NK-92 (cell line): ENCODE results near the gene RABIF.
"Not testable (repeated sequence)": the region's sequence is repeated elsewhere in the genome, so short reads cannot be mapped to it uniquely, and the experiment has no call there.

ENCODE experiments used
- DNase-seq: peaks from one replicate; lab custom pipeline; 2025; ENCODE audit not compliant: unreplicated experiment; lab: John Stamatoyannopoulos, UW

The RABIF gene

DNA sequence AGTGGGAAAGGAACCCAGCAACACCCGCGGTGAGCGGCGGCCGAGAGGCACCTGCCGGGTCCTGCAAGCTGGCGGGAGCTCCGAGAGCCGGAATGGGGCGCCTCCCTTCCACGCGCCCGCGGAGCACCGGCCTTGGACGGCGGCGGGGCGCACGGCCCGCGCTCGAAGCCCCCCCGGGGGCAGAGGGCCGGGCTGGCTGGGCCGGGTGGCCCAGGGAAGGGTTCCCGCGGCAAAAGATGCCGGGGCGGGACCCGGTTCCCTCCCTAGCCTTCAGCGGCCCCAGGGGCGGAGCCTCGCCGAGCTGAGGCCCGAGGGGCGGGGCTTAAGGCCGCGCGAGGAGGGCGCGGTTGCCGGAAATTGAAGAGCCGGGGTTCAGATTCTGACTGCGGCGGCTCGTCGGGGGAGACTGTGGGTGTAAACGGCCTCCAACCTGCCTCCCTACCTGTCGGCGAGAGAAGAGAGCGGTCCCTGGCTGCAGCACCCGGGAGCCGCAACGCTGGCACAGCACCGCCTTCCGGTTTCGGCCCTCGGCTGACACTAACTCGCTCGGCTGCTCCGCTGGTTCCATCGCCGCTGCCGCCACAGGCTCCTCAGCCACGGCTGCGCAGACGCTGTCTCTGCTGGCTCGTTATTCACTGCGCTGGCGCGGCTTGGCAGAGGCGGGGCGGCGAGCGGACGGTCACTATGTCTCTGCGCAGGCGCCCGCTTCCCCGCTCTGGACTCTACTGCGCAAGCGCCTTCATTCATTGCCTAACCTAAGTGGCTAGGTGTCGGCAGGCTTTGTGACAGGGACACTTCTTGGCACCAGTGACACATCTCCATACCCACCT lies at the start of gene RABIF:
TSS of gene RABIF (minus strand) at position 619 of the 830 bp plus-strand sequence. CDS start at position 568, 51 bp downstream.
- DNase-seq = peak; percentile 83

DNA sequence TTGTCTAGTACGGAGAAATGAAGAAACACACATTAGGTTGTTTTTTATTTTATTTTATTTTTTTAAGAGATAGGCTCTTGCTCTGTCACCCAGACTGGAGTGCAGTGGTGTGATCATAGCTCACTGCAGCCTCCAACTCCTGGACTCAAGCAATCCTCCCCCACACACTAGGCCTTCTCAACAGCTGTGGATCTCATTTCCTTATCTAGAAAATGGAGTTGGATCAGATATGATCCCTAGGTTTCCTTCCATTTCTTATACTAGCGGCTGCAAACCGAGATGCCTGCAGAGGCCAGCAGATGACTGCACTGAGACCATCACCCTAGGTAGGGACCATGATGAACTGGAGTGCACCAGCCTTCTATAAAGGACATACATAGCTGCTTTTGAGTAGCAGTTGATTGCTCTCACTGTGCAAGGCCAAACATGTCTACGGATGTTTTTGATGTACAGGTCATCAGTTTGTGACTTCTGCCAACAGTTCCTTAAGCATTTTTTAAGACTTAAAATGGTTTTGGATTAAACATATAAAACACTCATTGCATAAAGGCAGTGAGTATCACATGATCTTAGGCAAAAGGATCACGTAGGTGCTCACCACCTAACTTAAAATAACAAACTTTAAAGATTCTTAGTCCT lies 49.5 kb upstream of the RABIF start:
- no peak for DNase-seq

DNA sequence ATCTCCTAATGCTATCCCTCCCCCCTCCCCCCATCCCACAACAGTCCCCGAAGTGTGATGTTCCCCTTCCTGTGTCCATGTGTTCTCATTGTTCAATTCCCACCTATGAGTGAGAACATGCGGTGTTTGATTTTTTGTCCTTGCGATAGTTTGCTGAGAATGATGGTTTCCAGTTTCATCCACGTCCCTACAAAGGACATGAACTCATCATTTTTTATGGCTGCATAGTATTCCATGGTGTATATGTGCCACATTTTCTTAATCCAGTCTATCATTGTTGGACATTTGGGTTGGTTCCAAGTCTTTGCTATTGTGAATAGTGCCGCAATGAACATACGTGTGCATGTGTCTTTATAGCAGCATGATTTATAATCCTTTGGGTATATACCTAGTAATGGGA lies 47.5 kb upstream of the RABIF start:
- DNase-seq = not testable (repeated sequence)

DNA sequence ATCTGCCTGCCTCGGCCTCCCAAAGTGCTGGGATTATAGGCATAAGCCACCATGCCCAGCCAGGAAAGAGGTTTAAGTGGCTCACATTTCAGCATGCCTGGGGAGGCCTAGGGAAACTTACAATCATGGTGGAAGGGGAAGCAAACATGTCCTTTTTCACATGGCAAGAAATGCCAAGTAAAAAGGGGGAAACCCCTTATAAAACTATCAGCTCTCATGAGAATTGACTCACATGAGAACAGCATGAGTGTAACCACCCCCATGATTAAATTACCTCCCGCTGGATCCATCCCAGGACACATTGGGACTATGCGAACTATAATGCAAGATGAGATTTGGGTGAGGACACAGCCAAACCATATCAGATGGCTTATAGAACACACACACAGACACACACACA lies 46.9 kb upstream of the RABIF start:
- DNase-seq = no peak

DNA sequence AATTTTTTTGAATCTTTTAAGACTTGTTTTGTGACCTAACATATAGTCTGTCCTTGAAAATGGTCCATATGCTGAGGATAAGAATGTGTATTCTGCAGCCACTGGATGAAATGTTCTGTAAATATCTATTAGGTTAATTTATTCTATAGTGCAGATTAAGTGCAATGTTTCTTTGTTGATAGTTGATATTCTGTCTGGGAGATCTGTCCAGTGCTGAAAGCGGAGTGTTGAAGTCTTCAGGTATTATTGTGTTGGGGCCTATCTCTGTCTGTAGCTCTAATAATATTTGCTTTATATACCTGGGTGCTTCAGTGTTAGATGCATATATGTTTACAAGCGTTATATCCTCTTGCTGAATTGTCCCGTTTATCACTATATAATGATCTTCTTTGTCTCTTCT lies 45.8 kb upstream of the RABIF start:
- DNase-seq = no peak

DNA sequence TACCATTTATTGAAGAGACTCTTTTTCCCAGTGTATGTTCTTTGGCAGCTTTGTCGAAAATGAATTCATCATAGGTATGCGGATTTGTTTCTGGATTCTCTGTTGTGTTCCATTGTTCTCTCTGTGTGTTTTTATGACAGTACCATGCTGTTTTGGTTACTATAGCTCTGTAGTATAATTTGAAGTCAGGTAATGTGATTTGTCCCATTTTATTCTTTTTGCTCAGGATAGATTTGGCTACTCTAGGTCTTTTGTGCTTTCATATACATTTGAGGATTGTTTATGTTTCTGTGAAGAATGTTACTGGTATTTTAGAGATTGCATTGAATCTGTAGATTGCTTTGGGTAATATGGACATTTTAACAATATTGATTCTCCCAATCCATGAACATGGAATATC lies 43.5 kb upstream of the RABIF start:
- DNase-seq = no peak

DNA sequence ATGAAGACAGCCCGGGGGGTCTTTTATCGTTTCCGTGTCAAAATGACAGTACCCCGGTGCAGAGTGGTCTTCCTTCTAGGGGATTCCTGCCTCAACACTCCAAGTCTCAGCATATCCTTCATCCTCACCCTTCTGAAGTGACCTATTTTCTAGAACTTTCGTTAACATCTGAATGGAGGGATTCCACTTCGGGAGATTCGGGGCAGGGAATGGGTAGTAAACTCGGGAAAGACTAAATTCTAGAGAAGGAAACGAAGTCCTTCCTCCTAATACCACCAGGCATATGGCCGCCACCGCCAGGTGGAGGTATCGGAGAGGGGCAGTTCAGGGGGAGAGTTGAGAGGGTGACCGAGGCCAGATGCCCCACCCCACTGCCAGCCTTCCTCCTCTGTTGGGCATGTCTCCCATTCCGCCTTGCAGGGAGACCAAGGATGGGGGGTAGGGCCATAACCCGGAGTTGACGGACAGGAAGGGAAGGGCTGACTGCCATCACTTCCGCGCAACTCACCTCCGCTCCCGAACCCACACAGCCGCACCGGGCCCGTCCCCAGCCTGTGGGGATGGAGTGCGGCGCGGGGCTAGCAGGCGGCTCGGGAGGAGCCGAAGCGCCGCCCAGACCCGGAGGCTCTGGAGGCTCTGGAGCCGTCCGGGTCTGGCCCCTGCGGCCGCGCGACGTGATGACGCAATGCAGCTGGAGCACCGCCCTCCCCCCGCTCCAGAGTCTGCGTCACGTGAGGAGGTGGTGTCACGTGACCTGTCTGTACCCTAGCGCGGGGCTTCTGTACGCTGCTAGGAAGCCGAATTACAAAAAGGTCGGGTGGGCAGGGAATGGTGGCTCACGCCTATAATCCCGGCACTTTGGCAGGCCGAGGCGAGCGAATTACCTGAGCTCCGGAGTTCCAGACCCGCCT lies 37.9 kb upstream of the RABIF start, which contains the start of gene KLHL12:
TSS of gene KLHL12 (minus strand) at position 654 of the 911 bp plus-strand sequence. CDS start 2,072 bp downstream, outside the sequence.
- peak; percentile 49 for DNase-seq

DNA sequence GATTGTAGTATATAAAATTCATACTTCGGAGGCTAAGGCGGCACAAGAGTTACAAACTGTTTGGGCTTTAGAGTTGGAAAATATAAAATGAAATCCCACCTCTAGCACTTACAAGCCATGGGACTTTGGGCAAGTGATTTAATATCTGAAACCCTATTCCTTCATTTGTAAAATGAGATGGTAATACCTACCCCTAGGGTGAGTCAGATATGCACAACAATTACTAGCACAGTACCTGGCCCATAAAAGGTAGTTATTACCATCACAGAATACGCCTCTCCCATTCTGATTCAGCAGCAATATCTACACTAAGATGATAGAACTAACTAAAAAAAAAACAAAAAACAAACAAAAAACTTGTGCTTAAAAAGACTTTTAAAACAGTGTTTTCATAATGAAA lies 34.6 kb upstream of the RABIF start:
- no peak for DNase-seq

DNA sequence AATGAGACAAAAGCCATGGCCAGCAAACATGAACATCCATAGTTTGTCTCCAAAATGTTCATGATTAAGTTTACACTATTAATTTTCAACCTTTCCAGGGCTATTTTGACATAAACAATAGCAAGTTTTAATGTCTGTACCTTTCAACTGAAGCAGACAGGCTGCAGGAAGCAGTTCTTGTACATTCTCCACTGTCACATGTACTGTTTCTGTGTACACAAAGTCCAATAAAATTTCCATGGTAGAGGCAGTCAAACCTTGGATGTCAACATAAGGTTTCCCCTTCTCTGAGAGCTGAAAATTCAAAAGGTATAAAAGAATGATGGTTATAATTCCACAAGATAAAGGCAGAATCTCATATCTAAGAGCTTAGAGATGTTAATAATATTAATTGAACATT lies 30.7 kb upstream of the RABIF start:
- DNase-seq = no peak

DNA sequence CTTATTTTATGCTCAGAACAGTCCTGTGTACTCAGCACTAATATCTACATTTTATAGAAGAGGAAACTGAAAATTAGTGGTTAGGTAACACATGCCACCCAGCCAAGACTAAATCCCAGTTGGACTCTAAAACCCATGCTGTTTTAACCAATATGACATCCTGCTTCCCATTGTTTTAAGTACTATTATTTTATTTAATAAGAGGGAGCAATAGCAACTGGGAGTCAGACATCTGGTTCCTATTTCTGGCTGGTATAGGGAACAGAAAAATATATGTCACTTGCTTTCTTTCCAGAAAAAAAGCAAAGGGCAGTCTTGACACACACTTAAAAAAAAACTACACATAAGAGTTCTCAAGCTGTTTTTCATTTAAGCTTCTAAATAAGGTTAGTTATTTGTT lies 26.2 kb upstream of the RABIF start:
- DNase-seq = no peak

DNA sequence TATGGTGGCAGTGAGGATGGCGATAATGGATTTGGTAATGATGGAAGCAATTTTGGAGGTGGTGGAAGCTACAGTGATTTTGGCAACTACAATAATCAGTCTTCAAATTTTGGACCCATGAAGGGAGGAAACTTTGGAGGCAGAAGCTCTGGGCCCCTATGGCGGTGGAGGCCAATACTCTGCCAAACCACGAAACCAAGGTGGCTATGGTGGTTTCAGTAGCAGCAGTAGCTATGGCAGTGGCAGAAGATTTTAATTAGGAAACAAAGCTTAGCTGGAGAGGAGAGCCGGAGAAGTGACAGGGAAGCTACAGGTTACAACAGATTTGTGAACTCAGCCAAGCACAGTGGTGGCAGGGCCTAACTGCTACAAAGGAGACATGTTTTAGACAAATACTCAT lies 23.5 kb upstream of the RABIF start:
- DNase-seq = not testable (repeated sequence)

DNA sequence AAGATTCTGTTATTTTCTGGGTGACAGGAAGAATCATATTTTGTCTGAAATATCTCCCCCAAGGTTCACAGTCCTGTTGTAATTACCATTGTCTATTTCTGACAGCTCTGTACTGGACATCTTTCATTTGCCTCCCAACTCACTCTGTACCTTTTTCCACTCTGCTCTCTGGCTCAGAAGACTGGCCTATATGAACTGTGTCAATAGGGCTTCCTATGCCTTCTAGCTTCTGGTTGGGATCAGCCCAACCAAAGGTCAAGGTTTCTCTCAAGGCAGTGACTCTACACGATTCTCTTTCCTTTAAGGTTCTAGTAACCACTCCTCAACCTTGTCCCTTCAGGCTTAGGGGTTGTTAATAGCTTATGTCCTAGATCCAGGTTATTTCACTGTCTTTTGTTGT lies 20.5 kb upstream of the RABIF start:
- no peak for DNase-seq

DNA sequence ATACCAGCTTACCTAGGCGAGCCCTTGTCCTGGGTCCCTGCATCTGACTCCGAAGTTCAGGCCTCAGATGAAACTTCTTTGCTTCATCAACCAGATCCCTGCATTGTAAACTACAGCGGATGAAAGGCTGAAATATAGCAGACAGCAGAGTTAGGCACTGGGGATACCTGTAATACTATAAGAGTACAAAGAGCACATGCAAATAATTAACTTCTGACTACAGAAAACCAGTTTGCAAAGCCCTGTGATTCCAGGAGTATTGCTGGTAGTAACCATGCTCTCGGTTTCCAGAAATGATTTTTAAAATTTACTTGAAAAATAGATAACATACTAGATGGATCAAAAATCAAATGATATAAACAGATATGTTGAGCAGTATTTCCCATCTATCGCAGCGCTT lies 20.0 kb upstream of the RABIF start:
- no peak for DNase-seq

DNA sequence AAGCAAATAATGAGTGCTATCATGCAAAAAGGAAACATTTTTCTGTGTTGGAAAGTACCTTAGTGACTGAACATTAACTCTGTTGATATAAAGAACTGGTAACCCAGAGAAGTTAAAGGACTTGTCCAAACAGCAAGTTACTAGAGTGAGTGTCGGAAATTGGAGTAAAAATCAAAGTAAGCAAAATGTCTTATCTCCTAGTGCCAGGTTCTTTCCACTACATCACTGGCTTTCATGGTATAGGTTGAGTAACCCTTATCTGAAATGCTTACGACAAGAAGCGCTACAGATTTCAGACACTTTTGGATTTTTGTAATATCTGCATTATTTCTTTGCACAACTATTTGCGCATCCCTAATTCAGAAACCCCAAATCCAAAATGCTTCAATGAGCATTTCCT lies 16.4 kb upstream of the RABIF start:
- DNase-seq = no peak

DNA sequence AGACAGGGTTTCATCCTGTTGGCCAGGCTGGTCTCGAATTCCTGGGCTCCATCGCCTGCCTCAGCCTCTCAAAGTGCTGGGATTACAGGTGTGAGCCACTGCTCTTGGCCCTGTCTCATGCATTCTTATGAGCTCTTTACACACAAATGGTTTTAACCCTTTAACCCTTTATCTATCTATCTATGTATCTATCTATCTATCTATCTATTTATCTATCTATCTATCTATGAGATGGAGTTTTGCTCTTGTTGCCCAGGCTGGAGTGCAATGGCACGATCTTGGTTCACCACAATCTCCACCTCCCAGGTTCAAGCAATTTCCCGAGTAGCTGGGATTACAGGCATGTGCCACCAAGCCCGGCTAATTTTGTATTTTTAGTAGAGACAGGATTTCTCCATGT lies 14.9 kb upstream of the RABIF start:
- not testable (repeated sequence) for DNase-seq

DNA sequence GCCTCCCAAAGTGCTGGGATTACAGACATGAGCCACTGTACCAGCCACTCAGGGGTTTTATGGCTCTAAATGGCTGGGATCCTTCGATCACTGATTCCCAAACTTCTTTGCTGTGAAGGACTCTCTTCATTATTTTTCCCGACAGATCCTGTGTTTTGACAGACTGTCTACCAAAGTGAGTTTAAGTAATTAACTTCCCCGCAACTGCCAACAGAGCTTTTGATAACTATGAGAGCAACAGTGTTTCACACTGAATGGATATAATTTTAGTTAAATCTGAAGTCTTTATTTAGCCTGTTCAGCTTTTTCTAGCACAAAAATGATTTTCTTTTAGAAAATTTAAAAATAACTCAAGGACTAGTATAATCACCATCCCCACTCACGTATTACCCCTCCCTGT lies 12.6 kb upstream of the RABIF start:
- no peak for DNase-seq

DNA sequence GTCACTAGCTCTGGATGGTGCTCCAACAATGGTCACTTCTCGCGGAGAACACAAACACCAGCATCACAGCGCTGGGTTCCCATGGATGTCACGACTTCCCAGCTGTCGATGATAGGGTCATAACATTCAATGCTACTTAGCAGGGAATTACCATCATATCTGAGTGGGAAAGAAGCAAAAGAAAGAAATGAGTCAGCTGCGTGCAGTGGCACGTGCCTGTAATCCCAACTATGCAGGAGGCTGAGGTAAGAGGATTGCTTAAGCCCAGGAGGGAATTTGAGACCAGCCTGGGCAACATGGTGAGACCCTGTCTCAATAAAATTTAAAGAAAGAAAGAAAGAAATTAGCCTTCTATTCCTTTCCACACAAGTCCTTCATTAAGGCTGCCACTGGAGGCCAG lies 3.6 kb upstream of the RABIF start:
- no peak for DNase-seq

DNA sequence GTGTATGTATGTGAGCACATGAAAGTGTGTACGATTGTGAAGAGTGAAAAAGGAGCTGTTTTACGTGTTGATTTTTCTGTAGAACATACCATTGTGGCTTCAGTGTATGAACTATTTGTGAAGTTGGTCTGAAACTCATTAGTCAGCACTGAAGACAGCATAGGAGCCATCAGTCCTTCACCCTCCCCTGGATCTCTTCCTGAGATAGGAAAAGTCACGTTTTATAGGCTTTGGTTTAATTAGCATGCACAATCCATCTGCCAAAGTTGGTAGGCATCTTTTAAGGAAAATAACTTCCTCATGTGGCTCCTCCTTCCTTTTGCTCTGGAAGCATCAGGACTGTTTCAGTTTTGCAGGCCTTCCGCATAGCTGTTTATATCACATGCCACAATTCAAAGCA lies 1.4 kb upstream of the RABIF start:
- no peak for DNase-seq

DNA sequence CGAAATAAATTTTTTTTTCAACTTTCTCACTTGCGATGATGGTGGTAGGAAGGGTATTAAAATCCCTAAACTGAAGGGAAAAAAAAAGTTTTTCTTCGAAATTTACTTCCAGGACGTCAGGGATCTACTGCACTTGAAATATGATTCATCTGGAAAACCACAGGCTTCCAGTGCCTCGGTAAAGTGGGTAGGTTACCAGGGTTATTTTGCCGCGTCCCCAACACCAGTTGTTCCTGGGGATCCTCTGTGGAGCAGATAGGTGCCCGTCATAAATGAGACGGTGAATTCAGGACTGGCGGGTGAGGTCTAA lies 773 bp downstream of the RABIF start:
- DNase-seq = no peak

DNA sequence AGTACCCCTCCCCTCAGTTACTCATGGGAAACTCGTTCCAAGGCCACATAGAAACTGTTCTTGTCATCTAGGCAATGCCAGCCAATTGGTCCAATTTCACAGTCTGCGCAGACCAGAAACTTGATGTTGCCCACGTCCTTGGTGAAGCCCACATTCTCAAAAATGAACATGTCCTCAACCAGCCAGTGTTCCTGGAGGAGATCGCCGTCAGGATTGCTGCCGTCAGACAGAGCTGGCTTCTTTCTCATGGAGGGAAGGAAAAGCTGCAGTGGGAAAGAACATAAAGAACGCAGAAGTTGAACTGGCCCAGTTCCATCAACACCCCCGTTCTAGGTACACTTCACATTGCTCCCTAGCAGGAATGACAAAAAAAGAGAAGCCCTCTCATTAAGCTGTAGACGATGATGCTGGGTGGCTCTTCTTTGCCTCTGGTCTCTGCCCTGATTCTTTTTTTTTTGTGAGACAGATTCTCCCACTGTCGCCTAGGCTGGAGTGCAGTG lies 7.9 kb downstream of the RABIF start:
- no peak for DNase-seq

DNA sequence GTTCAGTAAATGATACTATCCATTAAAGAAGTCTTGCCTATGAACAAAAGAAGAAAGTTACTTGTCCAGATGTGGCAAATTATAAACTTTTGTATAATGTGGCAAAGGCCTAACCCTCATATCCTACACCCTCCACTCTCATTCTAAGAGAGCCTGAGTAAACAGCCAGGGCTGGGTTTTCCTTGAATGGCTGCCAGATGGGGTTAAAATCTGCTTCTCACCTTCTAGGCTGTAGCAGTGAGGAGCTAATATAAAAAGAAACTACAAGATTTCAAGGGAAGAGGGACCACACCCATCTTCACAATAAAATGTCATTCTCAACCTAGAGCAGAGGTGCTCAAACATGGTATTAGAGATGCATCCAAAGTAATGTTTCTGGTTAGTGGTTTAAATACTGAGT lies 8.9 kb downstream of the RABIF start:
- no peak for DNase-seq

DNA sequence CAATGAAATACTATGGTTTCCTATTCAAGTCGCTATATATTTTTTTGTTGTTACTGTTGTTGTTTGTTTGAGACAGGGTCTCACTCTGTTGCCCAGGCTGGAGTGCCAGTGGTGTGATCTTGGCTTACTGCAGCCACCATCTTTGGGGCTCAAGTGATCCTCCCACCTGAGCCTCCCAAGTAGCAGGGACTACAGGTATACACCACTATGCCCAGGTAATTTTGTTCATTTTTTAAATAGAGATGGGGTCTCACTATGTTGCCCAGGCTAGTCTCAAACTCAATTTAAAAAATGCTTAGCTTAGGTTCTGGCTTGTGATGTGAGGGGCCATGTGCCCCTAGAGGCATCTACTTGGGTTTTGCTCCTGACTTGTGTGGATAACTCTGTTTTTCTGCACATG lies 9.8 kb downstream of the RABIF start:
- DNase-seq = no peak
